Stimulated activated CD8-positive, alpha-beta memory T cell treated with anti-CD3 and anti-CD28 coated beads, Interleukin-15, amount 100 ng/mL, for 4 hours (primary cell): Measurements from ENCODE around the gene ANKS3.

Experiments
- DNase-seq, 2 donors: peaks; one replicate each; pipeline ENCODE4 v3.0.0-alpha.2; 2020; ENCODE audit warnings: low read depth in 2 of 2

The ANKS3 gene

DNA sequence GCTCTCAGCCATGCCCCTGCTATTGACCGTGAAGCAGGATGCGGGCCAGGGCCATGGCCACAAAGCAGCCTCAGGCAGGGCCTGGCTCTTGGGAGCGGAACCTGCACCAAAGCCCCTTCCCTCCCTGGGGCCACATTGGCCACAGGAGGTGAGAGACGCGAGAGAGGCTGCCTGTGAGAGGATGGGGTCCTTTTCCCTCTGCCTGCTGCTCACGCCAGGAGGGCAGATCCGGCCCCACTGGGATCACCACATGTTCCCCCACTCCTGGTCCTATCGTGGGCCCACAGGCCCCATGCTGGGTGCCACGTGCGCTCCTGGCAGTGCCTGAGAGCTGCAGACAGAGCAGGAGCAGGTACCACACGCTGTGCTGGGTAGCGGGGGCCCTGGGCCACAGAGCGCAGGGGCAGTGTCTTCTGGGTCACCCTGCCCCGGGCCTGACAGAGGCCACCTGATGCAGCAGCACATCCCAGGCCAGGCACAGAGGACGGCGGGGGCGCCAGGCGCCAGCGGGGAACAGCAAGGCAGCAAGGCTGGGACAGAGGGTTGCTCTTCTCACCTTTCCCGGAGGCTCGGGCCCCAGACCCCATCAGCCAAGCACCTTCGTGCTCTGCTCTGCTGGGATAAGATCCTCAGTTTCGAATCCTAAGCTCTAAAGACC is 49.9 kb downstream of the ANKS3 start:
- no peak for DNase-seq

DNA sequence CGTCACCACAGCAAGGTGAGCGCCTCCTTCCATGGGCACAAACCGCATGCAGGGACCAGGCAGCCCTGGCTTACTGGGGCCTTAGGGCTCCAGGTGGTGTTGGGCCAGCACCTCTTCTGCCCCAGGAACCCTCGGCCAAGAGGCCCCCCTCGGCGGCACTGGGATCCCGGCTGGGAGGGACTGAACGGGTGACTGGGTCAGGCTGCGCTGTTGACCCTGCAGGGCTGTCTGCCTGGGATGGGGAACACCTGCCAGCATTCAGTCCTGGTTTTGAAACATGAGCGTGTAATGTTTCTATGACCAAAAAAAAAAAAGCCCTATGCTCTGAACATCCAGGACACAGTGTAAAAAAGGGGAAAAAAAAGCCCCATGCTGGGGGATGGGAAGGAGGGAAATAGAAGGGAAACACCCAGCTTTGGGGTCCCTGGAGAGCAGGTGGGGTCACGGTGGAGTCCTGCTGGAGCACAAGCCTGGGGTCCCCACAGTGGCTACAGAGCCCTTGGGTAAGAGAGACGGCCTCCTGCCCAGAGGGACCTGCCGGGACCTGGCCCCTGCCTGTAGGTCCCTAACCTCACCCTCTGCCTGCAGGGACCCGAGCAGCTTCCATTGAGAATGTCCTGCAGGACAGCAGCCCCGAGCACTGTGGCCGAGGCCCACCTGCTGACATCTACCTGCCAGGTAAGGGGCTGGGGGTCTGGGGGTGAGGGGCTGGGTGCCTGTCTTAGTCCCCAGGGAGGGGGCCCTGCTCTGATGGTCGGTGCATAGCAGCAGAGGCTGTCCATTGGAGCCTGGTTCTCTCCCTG is 50.6 kb downstream of the ANKS3 start:
- no peak for DNase-seq

DNA sequence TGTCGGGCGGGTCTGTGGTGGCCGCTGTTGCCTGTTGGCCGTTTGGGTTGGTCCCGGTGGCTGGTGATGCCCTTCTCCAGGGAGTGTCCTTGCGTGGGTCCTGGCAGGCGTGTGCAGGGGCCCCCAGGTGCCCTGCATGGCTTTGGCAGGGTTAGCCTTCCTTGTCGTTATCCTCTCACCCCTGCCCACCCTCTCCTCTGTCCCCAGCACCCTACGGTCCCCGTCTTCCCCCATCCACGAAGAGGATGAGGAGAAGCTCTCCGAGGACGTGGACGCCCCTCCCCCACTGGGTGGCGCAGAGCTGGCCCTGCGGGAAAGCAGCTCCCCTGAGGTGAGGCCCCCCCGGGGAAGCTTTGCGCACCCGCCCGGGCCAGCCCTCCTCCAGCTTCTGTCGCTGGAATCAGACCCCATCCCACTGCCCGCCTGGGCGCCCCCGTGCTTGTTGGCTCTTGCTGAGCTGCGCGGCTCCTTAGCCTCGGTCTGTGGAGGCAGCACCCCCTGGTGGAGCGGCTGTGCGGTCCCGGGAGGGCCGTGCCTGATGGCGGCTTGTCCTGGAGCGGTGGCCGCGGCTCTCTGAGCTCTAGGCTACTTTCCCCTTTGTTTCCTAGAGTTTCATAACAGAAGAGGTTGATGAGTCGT is 51.3 kb downstream of the ANKS3 start:
- no peak for DNase-seq

DNA sequence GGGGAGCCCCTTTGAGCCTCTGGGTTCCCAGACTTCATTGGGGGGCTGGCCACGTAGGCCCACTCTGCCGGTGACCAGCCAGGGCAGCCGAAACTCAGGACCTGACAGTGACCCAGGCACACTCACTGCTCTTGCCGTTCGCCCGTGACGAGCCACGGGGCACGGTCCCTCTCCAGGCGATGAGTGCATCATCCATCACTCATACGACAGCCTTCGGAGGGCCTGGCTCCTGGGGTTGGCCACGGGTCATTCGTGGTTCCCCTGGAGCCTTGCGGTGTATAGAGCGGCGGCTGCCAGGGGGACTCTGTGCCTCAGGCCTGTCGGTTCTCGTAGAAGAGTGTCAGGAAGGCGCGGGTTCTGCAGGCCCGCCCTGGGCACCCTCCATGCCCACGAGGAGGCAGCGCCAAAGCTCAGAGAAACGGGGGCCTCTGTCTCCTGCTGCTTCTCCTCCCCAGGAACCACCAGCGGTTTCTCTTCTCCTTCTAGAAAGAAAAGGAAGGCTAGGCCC is 51.9 kb downstream of the ANKS3 start:
- DNase-seq, result no peak

DNA sequence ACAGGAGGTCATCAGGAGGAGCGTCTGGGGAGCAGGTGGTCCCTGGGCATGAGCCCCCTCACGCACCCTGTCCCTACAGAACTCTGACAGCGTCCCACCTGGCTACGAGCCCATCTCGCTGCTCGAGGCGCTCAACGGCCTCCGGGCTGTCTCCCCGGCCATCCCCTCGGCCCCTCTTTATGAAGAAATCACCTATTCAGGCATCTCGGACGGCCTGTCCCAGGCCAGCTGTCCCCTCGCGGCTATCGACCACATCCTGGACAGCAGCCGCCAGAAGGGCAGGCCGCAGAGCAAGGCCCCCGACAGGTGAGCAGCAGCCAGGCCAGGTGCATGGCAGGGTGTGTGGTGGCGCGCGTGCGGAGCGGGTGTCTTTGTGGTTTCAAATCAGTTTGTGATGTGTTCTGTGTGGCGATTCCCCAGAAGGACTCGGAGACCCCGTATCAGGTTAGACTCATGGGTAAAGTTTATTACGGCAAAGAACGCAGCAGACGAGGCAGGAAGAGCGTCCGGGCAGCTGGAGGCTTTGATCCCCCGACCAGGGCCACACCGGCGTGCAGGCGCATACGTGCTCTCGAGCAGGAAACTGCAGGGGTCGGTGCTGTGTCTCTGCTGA is 52.5 kb downstream of the ANKS3 start:
- no peak for DNase-seq

DNA sequence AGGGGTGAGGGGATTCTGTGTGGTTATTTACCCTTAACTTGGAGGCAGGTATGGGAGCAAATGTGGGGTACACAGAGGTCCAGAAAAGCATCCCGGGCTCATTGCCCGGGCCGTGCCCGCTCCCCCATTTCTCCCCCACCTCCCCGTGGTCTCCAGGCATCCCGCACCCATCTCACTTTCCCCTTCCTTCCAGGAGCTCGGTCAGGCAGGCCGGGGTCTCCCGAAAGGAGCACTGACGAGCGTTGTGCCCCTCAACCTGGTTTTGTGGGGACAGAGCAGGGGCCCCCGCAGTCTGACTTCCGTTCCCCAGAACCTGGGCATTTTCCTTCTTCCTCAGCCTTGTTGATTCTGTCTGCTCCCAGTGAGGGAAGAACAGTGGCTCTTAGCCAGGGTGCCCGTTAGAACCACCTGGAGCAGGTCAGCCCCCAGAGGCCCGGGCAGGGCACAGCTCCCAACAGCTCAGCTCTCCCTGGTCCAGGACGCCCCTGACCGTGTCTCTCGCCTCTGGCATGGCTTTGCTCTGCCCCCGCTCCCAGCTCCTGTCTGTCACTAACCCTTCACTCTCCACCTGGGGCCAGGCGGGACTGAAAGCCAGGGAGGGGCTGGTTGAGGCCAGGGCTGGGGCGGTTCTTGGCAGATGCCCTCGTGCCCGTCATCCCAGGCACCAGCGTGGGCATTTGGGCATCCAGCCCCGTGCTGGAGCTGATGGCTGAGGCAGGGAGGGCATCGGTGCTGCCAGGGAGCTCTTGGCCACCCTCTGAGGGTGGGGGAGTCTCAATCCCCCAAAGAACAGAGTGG is 53.2 kb downstream of the ANKS3 start:
- DNase-seq, result no peak

DNA sequence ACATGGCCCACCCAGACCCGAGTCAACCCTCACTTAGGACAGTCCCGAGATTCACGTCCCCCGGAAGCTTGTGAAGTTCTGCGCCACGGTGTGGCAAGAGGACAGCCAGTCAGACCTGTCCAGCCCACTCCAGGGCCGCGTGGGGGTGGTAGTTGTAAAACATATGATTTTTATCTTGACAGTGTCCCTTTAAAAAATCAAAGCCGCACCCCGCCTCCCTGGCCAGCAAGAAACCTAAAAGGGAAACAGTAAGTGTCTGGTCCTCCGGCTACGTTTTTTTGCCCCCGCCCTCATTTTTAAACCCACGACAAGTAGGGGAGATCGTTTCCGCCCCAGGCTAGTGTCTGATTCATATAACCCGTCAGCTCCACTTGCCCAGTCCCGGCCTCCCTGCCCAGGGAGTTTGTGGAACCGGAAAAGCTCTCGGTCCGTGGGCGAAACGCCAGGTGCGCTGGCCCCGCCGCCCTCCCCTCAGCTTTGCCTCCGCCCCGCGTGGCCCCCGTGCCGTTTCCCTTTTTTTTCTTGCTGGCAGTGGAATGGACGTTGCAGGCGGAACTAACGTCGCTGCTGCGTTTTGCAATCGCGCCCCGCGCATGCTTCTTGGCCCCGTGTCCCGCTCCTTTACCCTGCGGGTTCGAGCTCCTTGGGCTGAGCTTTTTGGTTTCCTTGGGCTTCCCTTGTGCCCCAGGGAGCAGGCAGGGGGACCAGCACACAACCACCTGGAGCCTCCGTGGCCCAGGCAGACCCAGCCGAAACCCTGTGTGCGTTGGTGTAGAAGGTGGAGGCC is 54.0 kb downstream of the ANKS3 start:
- DNase-seq, result no peak

DNA sequence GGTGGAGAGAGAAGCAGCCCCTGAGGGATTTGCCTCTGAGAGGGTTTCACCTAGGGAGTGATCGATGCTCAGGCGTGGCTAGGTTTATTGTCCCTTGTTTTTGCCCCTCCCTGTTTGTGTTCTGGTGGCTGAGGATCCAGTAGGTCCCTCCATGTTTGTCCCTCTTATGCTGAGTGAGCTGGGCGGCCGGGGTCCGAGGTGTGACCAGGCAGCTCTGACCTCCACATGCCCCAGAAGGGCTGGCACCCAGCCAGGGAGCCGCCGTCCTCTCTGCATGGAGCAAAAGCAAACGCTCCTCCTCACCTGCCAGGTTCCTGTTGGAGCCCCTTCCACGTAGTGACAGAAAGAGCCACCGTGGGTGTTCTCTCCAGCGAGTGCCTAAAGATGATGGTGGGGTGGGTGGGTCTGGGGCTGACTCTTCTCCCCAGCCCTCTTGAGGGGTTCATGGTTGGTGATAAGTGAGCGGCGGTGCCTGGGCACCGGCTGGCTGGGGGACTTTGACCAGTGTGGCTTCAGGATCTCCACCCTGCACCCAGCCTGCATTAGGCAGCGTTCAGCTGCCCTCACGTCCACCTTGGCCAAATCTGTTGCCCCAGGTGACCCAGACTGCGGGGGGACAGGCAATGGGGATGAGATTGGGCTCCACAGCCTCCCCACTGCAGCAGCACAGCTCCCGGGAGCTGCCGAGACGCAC is 54.8 kb downstream of the ANKS3 start:
- DNase-seq, result no peak

DNA sequence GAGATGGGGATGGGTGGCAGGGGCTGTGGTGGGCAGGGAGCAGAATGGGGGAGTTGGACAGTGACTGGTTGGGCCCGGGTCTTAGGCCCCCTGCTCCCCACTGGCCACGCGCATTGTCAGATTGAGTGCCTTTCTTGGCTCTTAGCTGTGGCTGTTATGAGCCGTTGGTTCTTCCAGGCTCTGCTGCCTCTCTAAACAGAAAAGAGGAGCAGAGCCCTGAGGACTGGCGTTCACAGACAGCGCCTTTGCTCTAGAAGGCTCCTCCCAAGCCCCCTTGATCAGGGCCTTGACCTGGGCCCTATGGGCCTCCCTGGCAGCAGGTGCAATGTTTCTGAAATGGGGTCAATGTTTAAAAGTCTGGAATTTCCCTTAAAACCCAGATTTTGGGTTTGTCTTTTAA is 55.5 kb downstream of the ANKS3 start:
- DNase-seq, result no peak

DNA sequence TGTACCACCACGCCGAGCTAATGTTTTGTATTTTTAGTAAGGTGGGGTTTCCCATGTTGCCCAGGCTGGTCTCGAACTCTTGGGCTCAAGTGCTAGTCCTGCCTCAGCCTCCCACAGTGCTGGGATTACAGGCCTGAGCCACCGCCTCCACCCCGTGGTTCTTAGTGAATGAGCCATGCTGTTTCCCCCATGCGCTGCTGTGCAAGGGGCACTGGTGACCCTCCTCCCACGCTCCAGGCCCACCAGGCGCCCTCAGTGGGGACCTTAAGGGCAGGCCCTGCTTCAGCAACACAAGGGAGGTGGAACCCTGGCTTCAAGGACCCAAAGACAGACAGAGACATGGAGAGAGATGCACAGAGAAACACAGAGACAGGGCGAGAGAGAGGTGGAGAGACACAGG is 56.1 kb downstream of the ANKS3 start:
- DNase-seq, result no peak

DNA sequence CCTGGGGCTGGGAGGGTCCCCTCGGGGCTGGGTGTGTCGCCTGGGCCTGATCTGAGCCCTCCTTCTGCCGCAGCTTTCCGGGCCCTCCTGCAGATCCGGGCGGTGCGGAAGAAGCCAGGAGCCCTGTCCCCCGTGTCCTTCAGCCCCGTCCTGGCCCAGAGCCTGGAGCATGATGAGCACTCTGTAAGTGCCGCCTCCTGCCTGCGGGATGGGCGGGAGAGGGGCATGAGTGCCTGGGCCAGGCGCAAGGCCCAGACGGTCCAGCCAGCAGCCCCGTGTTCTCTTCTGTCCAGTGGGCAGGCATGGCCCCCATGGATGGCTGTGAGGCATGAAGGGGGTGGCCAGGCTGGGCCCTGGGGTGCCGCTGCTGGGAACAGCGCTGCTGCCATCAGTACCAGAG is 56.7 kb downstream of the ANKS3 start:
- no peak for DNase-seq

DNA sequence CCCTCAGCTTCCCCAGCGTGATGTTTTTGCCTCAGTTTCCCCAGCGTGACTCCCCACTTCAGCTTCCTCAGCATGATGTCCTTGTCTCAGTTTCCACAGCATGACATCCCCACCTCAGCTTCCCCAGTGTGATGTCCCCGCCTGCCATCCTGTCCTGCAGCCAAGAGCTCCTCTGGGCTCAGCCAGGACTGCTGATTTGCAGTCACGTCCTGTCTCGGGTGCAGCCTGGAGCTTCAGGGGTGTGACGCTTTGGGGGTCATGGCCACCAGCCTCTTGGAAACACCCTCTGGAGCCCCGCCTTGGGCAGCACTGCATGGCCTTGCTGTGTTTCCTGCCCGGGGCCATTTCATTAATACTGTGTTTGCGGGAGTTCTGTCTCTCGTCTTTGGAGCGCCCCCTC is 57.2 kb downstream of the ANKS3 start:
- no peak for DNase-seq

DNA sequence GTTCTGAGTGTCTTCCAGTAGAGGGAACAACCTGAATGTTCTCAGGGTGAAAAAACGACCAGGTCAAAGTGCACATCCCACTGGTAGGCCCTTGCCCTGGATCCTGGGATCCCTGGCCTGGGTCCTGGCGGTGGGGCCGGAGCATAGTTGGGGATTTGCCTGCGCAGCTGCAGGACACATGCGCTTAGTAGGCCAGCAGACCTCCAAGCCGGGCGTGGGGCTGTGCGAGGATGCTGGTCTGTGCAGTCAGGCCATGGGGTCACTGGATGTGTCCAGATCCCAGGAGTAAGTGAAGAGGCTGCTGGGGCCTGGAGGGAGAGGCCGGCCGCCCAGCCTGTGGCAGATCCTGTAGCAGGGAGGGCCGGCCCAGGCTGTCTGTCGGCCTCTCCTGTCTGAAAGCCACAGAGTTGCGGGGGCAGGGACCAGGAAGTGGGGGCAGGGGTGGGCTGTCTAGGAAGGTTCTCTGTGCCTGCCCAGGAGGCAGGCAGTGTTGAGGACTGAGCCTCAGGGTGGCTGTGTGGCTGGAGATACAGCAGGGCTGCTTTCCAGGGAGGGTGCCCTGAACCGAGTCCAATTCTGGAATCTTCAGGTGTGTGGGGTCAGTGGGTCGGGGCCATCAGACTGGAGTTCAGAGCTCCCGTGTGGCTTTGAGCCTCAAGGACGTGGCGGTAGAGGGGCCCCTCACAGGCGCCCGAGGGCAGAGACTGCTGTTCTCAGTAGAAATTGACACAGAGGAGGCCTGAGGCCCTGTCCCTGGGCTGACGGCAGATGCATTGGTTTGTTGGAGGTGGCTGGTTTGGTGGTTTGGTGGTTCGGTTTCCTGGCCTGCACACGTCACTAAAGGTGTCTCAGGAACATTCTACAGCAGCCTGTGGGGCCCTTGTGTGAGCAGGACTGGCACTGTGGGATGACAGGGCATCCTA is 57.9 kb downstream of the ANKS3 start:
- DNase-seq, result peak in 1 of 2 donors; percentile 34

DNA sequence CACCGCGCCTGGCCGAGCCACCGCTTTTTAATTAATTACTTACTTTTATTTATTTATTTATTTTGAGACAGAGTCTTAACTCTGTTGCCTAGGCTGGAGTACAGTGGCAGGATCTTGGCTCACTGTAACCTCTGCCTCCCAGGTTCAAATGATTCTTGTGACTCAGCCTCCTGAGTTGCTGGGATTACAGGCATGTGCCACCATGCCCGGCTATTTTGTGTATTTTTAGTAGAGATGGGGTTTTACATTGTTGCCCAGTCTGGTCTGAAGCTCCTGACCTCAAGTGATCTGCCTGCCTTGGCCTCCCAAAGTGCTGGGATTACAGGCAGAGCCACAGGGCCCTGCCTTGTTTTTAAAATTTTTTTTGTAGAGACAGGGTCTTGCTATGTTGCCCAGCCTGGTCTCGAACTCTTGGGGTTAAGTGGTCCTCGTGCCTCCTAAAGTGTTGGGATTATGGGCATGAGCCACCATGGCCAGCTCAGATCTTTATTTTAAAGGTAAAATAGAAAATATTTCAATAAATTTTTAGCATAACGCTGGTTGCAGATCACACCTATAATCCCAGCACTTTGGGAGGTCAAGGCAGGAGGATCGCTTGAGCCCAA is 59.0 kb downstream of the ANKS3 start:
- DNase-seq, result no peak

DNA sequence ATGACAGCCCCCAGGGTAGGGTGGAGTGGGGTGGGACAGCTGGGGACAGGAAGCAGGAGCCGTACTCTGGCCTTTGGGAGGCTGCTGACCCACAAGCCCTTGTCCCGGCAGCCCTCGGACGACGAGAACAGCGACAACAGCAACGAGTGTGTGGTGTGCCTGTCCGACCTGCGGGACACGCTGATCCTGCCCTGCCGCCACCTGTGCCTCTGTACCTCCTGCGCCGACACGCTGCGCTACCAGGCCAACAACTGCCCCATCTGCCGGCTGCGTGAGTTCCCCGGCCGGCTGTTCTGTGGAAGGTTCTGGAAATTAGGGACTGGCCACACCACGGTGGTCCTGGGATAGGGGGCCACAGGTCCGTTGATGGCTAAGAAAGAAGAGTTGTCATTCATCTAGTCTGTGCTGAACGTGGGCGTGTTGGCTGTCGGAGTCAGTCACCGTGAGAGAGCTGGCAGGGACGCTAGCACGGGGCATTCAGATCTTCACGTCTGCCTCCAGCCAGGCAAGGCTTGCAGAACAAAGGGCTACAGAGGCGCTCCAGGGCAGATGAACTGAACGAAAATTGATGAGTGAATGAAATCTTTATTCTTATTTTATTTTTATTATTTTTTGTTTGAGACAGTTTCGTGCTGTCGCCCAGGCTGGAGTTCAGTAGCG is 60.6 kb downstream of the ANKS3 start:
- no peak for DNase-seq

DNA sequence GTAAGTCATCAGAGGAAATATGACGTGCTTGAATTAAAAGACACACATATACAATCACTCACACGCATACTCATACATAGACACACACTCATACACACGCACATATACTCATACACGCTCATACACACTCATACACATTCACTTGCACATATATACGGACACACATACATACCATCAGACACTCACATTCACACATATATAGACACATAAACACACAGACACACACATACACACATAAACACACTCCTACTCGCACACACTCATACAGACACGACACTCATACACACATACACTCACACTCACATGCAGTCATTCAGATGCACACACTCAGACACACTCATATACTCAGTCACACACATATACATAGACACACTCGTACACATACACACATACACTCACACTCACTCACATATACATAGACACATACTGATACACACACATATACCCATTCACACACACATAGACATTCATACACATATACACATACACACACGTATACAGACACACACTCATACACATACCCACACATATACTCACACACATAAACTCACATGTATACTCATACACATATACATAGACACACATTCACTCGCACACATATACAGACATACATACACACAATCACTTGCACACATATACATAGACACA is 65.6 kb downstream of the ANKS3 start:
- DNase-seq, result no peak

DNA sequence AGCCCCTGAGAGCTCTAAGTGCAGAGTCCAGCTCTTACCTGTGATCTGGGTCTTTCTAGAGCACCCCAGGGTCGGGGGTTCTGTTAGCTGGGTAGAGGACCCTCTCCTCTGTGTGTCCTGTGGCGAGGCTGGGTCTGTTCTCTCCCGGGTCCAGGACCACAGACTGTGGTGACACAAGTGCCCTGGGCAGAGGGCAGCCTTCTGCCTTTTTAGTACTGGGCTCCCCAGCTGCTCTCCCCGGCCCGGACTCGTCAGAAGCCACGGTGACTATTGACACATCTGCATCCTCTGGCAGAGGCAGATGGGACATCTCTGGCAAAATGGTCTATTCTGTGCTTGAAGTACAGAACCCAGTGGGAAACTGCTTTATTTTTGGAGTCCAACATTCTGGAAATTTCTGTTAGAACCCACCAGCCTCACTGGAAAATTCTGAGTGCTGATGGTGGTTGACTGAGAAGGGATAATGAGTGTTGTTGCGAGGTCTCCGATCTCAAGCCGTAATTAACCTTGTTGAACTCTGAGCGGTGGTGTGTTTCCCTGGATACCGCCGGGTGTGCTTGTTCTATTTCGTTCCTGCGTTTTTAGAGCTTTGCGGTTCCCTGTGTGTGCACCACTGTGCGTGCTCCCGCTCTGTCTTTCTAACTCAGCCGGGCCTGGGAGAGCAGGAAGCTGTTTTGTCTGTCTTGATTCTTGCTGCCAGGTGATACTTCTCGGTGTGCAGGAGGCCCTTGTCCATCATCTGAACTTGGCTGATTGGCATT is 66.7 kb downstream of the ANKS3 start:
- no peak for DNase-seq
